ENCODE measurements around the gene ID2. TPM values are rescaled to one million over a fixed set of nuclear protein-coding genes. Genes with fewer than 3 reads are reported as not detected.
A peak's percentile ranks its signal among the peaks of the same experiment; 100 is the strongest.

Gene ID2
- 100 to 1,000 TPM; 299 to 324 TPM for total RNA-seq

DNA sequence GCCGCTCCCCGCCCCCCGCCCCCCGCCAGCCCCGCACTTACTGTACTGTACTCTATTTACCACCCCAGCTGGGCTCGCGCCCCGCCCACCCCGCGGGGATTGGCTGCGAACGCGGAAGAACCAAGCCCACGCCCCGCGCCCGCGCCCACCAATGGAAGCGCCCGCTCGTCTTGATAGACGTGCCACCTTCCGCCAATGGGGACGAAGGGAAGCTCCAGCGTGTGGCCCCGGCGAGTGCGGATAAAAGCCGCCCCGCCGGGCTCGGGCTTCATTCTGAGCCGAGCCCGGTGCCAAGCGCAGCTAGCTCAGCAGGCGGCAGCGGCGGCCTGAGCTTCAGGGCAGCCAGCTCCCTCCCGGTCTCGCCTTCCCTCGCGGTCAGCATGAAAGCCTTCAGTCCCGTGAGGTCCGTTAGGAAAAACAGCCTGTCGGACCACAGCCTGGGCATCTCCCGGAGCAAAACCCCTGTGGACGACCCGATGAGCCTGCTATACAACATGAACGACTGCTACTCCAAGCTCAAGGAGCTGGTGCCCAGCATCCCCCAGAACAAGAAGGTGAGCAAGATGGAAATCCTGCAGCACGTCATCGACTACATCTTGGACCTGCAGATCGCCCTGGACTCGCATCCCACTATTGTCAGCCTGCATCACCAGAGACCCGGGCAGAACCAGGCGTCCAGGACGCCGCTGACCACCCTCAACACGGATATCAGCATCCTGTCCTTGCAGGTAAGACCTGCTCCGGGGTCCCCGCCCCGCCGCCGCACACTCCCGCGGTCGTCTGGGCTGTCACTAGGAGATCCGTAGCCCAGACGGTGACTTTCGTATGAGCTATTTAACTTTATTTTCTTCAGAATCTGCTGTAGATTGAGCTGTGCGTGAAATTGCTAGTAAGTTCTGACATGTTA, at the start of gene ID2:
Gene ID2, plus strand, starts transcription at position 271 of the 907 bp plus-strand sequence. Its CDS starts 110 bp downstream, at position 381.
- ChIA-PET POLR2A (interaction anchor here (0.6 to 6.7 kb wide), 75 partner anchors 11 to 1817 kb away, joined by 3 to 230 read pairs (median 5); partner anchors contain the start of genes ADAM17, CMPK2, ITGB1BP1 and KIDINS220), CTCF (interaction anchor here (0.7 to 4.8 kb wide), 16 partner anchors 10 to 1479 kb away, joined by 3 to 54 read pairs (median 4); no protein-coding TSS in a partner anchor)
- Mint-ChIP-seq H3K27me3 (peaks cover 10% of the 10 kb centered on the region), H3K27ac (peak within 1 kb of the TSS; percentile 94), H3K9me3 (no peaks in the 10 kb centered on the region), H3K4me1 (peaks cover 32% of the 10 kb centered on the region), H3K36me3 (ENCODE audit: low read depth) (peaks cover 32% of the 10 kb centered on the region), H3K4me3 (peak within 1 kb of the TSS; percentile 96)
- peak; percentile 99 for DNase-seq

- ChIA-PET POLR2A (no interaction called here), CTCF (no interaction called here)
- no peaks in the 10 kb centered on the region for H3K4me1 Mint-ChIP-seq
- H3K27ac Mint-ChIP-seq = no peak overlapping the region
- no peak for DNase-seq
- H3K27me3 Mint-ChIP-seq = peaks cover 4% of the 10 kb centered on the region
- H3K9me3 Mint-ChIP-seq = no peaks in the 10 kb centered on the region
- H3K4me3 Mint-ChIP-seq = no peak overlapping the region
- H3K36me3 Mint-ChIP-seq (ENCODE audit: low read depth) = no peaks in the 10 kb centered on the region
Observed at GRCh38 chr2:8632755-8633154, 49.1 kb upstream of the ID2 start.

DNA sequence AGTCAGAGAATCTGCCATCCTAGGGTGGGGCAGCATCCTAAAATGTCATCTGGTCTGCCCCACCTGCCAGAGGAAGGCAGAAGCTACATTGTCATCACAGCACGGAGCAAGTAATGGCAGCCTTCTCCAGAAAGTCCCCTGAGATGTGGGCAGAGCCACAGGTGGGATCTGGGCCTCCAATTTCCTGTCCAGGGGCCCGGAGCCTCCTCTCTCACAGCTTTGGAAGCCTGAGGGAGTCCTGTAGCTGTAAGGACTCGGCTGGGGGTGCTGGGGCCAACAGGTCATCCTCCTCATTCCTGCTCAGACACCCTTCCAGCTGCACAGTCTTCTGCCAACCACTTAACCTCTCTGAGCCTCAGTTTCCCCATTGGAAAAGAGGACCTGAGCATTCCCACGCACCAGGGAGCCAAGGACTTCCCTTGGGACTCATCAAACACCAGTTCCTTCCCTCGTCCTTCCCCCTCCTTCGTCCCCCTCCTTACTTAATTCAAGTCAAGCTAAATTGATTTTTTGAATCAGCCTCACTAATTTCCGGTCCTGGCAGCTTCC, 48.6 kb upstream of the ID2 start:
- Mint-ChIP-seq H3K4me1 (no peaks in the 10 kb centered on the region), H3K4me3 (no peak overlapping the region), H3K27ac (no peak overlapping the region), H3K27me3 (peaks cover 4% of the 10 kb centered on the region), H3K9me3 (no peaks in the 10 kb centered on the region), H3K36me3 (ENCODE audit: low read depth) (no peaks in the 10 kb centered on the region)
- ChIA-PET POLR2A (no interaction called here), CTCF (no interaction called here)
- DNase-seq = no peak

GRCh38 chr2:8633735-8634313, 48.0 kb upstream of the ID2 start:
- ChIA-PET POLR2A (no interaction called here), CTCF (no interaction called here)
- no peak overlapping the region for H3K27ac Mint-ChIP-seq
- H3K4me3 Mint-ChIP-seq = no peak overlapping the region
- no peaks in the 10 kb centered on the region for H3K9me3 Mint-ChIP-seq
- H3K36me3 Mint-ChIP-seq (ENCODE audit: low read depth) = no peaks in the 10 kb centered on the region
- peaks cover 4% of the 10 kb centered on the region for H3K27me3 Mint-ChIP-seq
- H3K4me1 Mint-ChIP-seq = no peaks in the 10 kb centered on the region
- DNase-seq = no peak

- Mint-ChIP-seq H3K36me3 (ENCODE audit: low read depth) (no peaks in the 10 kb centered on the region), H3K27me3 (peaks cover 4% of the 10 kb centered on the region), H3K27ac (no peak overlapping the region), H3K4me1 (no peaks in the 10 kb centered on the region), H3K4me3 (no peak overlapping the region), H3K9me3 (no peaks in the 10 kb centered on the region)
- CTCF ChIA-PET = interaction anchor here (0.5 kb wide), 1 partner anchor 30 kb away, joined by 4 read pairs; no protein-coding TSS in a partner anchor
- DNase-seq = no peak
- POLR2A ChIA-PET = no interaction called here
Observed at GRCh38 chr2:8634466-8635172, 47.2 kb upstream of the ID2 start.

- H3K9me3 Mint-ChIP-seq = no peaks in the 10 kb centered on the region
- DNase-seq = no peak
- H3K36me3 Mint-ChIP-seq (ENCODE audit: low read depth) = no peaks in the 10 kb centered on the region
- no peaks in the 10 kb centered on the region for H3K4me1 Mint-ChIP-seq
- ChIA-PET POLR2A (no interaction called here), CTCF (no interaction called here)
- H3K27ac Mint-ChIP-seq = no peak overlapping the region
- no peak overlapping the region for H3K4me3 Mint-ChIP-seq
- peaks cover 4% of the 10 kb centered on the region for H3K27me3 Mint-ChIP-seq
Observed at GRCh38 chr2:8636041-8636491, 45.8 kb upstream of the ID2 start.

DNA sequence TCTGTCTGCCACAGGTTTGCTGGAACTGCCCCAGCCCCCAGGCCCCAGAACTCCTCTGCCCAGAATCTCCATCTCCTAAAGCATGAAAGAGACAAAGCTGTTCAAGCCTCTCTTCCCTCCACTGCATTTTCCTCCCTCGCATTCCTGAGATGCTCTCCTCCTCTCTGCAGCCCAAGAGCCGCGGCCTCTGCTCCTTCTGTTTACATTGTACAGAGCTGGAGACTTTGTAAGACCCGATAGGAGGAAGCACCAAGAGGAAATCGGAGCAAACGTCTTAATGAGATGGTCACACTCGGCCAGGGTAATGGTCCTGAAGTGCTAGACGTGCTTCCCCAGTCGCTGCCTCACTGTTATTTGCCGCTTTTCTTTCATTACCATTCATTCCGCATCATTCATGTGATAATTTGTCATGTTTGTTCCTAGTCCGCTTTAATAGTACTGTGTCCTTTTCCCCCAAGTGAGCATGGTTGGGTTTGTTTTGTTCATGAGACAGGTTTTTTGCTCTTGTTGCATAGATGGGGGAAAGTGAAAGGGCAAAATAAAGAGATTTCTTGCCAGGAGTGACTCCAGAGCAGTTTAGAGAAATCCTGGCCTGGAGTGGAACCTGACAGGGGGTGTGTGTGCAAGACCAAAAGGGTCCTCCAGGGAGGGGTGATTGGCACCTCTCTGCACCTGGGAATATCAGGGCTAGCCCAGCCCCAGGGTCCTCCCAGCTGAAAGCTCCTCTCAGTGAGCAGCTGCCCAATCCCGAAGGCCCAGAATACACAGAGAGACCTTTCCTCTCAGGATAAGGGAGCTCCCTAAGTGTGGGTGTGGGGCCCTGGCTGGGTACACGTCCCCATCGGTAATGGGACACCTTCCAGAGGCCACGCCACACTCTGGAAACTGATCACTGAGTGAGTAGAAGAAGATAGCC, 44.9 kb upstream of the ID2 start:
- POLR2A ChIA-PET = no interaction called here
- H3K36me3 Mint-ChIP-seq (ENCODE audit: low read depth) = no peaks in the 10 kb centered on the region
- H3K9me3 Mint-ChIP-seq = no peaks in the 10 kb centered on the region
- CTCF ChIA-PET = no interaction called here
- peaks cover 4% of the 10 kb centered on the region for H3K27me3 Mint-ChIP-seq
- no peak overlapping the region for H3K27ac Mint-ChIP-seq
- H3K4me3 Mint-ChIP-seq = no peak overlapping the region
- H3K4me1 Mint-ChIP-seq = no peaks in the 10 kb centered on the region
- no peak for DNase-seq

GRCh38 chr2:8638327-8638726, 43.5 kb upstream of the ID2 start:
- no peaks in the 10 kb centered on the region for H3K9me3 Mint-ChIP-seq
- H3K36me3 Mint-ChIP-seq (ENCODE audit: low read depth) = no peaks in the 10 kb centered on the region
- H3K27me3 Mint-ChIP-seq = peaks cover 4% of the 10 kb centered on the region
- no peak overlapping the region for H3K4me3 Mint-ChIP-seq
- DNase-seq = no peak
- POLR2A ChIA-PET = no interaction called here
- no peak overlapping the region for H3K27ac Mint-ChIP-seq
- H3K4me1 Mint-ChIP-seq = no peaks in the 10 kb centered on the region
- CTCF ChIA-PET = no interaction called here

DNA sequence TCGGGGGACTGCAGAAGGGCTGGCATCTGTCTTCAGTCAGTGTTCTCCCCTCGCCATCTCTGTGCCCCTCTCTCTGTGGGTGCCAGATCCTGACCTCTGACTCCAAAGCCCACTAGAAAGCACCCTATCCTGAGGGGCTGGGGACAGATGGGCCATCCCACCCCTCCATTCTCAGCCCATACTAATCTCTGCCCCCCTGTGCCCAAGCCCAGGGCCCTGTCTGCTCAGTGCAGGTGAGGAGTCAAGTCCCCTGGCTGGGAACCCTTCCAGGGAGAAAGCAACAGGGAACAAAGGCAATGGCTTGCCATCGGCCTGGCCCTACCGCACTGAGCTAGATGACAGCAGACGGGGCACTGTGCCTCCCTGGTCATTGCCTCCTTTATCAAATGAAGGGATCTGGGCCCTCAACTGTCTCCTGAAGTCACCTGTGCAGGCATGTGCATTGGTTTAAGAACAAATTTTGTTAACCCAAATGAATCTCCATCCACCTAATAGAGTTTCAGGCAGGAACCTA, 42.7 kb upstream of the ID2 start:
- Mint-ChIP-seq H3K36me3 (ENCODE audit: low read depth) (no peaks in the 10 kb centered on the region), H3K9me3 (no peaks in the 10 kb centered on the region), H3K4me1 (peaks cover 2% of the 10 kb centered on the region), H3K4me3 (no peak overlapping the region), H3K27me3 (peaks cover 4% of the 10 kb centered on the region), H3K27ac (no peak overlapping the region)
- ChIA-PET POLR2A (no interaction called here), CTCF (no interaction called here)
- no peak for DNase-seq

DNA sequence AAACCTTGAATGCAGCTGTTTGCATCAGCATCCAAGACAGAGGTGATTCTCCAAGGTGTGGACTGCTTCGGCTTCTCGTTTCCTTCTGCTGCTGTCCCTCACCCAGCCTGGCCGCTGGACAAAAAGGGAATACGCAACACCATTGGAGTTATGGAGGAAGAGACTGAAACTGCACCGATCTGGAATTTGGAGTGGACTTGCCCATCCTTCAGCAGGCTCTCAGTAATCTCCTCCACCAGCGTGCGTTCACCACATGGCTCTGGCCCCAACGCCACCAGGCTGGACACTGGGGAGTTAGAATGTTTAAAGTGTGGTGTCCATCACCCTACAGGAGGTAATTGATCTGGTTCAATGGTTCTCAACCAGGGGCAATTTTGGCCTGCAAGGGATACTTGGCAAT, 41.4 kb upstream of the ID2 start:
- Mint-ChIP-seq H3K4me3 (no peak overlapping the region), H3K9me3 (no peaks in the 10 kb centered on the region), H3K4me1 (peaks cover 6% of the 10 kb centered on the region), H3K36me3 (ENCODE audit: low read depth) (no peaks in the 10 kb centered on the region), H3K27me3 (peaks cover 2% of the 10 kb centered on the region), H3K27ac (no peak overlapping the region)
- DNase-seq = no peak
- ChIA-PET POLR2A (no interaction called here), CTCF (no interaction called here)

- ChIA-PET POLR2A (no interaction called here), CTCF (no interaction called here)
- H3K4me3 Mint-ChIP-seq = no peak overlapping the region
- no peak overlapping the region for H3K27ac Mint-ChIP-seq
- DNase-seq = no peak
- H3K27me3 Mint-ChIP-seq = peaks cover 2% of the 10 kb centered on the region
- H3K9me3 Mint-ChIP-seq = peaks cover 4% of the 10 kb centered on the region
- peaks cover 6% of the 10 kb centered on the region for H3K4me1 Mint-ChIP-seq
- H3K36me3 Mint-ChIP-seq (ENCODE audit: low read depth) = no peaks in the 10 kb centered on the region
Observed at GRCh38 chr2:8641301-8641965, 40.4 kb upstream of the ID2 start.

All from activated CD4-positive, alpha-beta memory T cell treated with anti-CD3 and anti-CD28 coated beads, Interleukin-2, amount 10 ng/mL, durations not matched to agents 7 days and 5 days (primary cell).